NCI-H510A treated with DMSO at 0.1 percent for 48 hours (cell line): Measurements from ENCODE around the gene PAQR6.

Experiments
- DNase-seq: peaks from one replicate; lab custom pipeline; 2025; lab: John Stamatoyannopoulos, UW

Gene PAQR6

GRCh38 chr1:156262461-156263287 is 14.8 kb upstream of the PAQR6 start:
- no peak for DNase-seq

GRCh38 chr1:156260896-156261295 is 13.0 kb upstream of the PAQR6 start:
- no peak for DNase-seq

GRCh38 chr1:156259805-156260204 is 11.9 kb upstream of the PAQR6 start:
- no peak for DNase-seq

- DNase-seq, result no peak
Measured at GRCh38 chr1:156258859-156259258, 11.0 kb upstream of the PAQR6 start.

- no peak for DNase-seq
Measured at GRCh38 chr1:156257711-156258110, 9.9 kb upstream of the PAQR6 start.

GRCh38 chr1:156253634-156254033 is 5.8 kb upstream of the PAQR6 start:
- DNase-seq, result no peak

- DNase-seq, result no peak
Measured at GRCh38 chr1:156251527-156251926, 3.7 kb upstream of the PAQR6 start.

GRCh38 chr1:156249593-156249992 is 1.7 kb upstream of the PAQR6 start:
- no peak for DNase-seq

GRCh38 chr1:156248323-156248683 is 447 bp upstream of the PAQR6 start:
- DNase-seq, result no peak

GRCh38 chr1:156246781-156247459 is 936 bp downstream of the PAQR6 start:
- DNase-seq, result no peak

- DNase-seq, result no peak
Measured at GRCh38 chr1:156246241-156246780, 1.5 kb downstream of the PAQR6 start.

GRCh38 chr1:156245451-156246232 is 2.2 kb downstream of the PAQR6 start:
- peak; percentile 58 for DNase-seq

GRCh38 chr1:156244712-156245111 is 3.1 kb downstream of the PAQR6 start:
- no peak for DNase-seq

GRCh38 chr1:156244126-156244525 is 3.7 kb downstream of the PAQR6 start:
- DNase-seq, result no peak

GRCh38 chr1:156242738-156243137 is 5.1 kb downstream of the PAQR6 start:
- DNase-seq, result no peak

- DNase-seq, result no peak
Measured at GRCh38 chr1:156241926-156242325, 5.9 kb downstream of the PAQR6 start, which contains the start of gene BGLAP. Gene BGLAP, plus strand, starts transcription at chr1:156242184. Its CDS starts 48 bp downstream, at chr1:156242232.

- DNase-seq, result no peak
Measured at GRCh38 chr1:156241311-156241811, 6.5 kb downstream of the PAQR6 start.

GRCh38 chr1:156238248-156238647 is 9.6 kb downstream of the PAQR6 start:
- DNase-seq, result no peak

- DNase-seq, result no peak
Measured at GRCh38 chr1:156236164-156236563, 11.7 kb downstream of the PAQR6 start.

- DNase-seq, result no peak
Measured at GRCh38 chr1:156233426-156234127, 14.3 kb downstream of the PAQR6 start.

GRCh38 chr1:156232201-156232894 is 15.5 kb downstream of the PAQR6 start:
- peak; percentile 93 for DNase-seq
